Epidermal melanocyte (primary cell): ENCODE data around the gene KAT6B.

Experiments used
- DNase-seq: peaks from one replicate; pipeline ENCODE4 v3.0.0; 2011; ENCODE audit warnings: low spot score; ENCODE audit not compliant: insufficient read length

Gene KAT6B

GRCh38 chr10:74823791-74824183, 2.6 kb upstream of the KAT6B start:
- no peak for DNase-seq

DNA sequence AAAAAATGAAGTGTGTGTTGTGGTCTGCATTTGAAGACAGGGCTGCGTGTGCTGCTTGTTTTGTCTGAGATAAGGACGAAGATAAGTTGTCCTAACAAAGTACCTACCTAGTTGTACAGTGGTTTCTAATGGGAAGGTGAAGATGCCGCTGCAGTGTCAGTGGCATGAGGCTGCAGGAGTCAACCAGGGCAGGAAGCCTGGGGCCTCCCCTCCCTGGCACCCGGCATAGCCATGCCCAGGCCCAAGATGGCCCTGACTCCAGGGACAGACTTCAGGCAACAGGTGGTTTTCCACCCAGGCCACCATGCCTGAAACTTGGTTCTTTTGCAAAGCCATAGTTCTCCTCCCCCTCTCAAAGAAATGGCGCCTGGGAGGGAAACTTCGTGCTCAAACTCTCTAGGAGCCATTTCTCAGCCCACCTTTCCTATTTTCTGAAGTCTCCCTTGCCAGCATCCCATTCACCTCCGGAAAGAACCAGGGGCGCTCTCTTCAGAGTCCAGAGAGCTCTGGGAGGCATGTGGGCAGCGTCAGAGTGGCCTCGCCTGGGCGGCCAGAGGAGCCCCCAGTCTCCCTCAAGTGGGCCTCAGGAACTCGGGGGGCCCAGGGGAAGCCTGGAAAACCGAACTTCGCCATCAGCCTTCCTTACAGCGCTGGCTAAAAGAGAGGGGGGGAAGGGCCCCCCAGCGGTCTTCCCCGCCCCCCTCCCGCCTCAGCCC, 2.1 kb upstream of the KAT6B start:
- DNase-seq: no peak

- no peak for DNase-seq
Observed at GRCh38 chr10:74824900-74825370, 1.5 kb upstream of the KAT6B start.

DNA sequence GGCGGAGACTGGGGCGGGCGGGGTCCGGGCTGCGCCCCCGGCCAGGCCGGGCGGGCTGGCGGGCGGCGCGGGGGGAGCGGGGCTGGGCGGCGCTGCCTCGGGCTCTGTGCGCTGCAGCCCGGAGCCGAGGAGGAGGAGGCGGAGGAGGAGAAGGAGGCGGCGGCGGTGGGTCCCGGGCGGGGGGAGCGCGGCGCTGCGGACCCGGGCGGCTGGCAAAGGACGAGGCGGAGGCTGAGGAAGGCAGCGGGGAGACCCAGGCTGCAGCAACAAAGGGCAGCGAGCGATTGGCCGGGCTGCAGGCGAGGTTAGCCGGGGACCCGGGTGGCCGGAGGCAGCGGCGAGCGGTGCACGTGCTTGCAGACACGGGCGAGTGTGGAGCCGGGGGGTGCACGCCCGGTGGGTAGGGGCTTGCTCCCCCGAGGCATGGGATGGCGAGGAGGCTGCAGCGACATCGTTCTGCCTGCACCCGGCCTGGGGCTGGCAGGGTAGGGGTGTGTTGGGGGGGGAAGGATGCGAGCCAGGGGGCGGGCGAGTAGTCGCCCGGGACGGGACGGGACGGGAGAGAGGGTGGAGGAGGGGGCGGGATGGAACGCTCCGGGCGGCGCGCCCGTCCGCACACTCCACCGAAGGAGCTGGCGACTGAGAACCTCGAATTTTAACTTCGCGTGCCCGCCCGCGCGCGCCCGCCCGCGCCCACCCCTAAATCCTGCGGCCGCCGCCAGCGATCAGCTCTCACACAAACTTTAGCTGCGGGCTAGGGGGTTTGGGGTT, 844 bp upstream of the KAT6B start:
- no peak for DNase-seq

DNA sequence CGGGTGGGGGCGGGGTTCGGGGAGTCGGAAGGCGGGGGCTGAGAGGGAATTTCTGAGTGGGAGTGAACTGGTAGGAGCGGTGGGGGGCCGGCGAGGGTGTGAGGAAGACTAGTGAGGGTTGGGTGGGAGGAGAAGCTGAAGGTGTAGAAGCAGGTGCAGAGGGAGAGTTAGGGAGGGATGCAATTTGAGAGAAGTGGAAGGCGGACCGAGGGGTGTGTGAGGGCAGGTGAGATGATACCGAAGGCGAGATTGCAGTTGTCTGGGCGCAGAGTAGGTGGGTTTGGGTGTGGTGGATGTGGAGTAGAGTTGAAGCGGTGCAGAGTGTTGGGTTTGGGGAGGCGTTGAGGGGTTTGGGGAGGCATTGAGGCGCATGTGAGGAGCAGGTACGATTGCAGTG, 643 bp downstream of the KAT6B start:
- no peak for DNase-seq

GRCh38 chr10:74827694-74828093, 1.3 kb downstream of the KAT6B start:
- DNase-seq: no peak

DNA sequence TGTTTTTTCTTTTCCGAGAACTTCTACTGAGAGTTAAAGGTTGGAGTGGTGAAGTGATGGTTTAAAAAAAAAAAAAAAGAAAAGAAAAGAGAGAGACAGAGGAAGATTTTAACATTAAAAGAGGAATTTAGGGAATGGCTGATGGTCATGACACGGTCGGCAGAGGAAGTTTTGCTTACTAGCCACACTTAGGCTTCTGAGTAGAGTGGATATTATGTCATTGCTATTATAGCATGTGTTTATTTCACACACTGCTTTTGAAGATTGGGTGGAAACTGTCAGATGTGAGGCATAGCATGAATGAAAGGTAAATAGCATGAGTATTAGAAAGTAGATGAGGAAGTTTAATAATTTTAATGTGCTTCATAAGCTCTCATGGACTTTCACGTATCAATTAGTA, 2.5 kb downstream of the KAT6B start:
- DNase-seq: no peak

DNA sequence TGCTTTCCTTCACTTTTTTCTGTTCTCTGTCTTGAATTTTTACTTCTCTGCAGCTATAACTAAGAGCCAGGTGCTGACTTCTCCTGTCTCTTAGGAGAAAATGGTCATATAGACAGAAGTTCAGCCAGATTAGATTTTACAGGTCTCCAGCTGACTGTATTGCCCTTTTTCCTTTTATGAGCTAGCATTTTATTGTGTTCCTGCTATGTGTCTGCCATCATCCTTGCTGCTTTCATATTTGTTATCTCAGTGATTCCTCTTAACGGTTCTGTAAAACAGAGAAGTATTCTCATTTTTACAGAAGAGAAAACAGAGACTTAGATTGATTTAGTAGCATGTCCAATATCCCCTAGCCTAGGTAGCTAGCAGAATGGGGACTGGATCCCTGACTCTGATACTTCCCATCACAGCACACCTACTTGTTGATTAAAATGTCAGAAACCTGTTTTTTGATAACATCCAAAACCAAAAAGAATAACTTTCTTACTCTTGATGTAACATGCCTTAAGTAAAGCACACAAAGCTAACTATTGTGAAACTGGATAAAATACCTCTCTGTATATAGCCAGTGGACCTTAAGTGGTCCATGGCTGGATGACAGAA, 5.2 kb downstream of the KAT6B start:
- DNase-seq: no peak

- DNase-seq: no peak
Observed at GRCh38 chr10:74835963-74836362, 9.6 kb downstream of the KAT6B start.

GRCh38 chr10:74836877-74837276, 10.5 kb downstream of the KAT6B start:
- DNase-seq: no peak

DNA sequence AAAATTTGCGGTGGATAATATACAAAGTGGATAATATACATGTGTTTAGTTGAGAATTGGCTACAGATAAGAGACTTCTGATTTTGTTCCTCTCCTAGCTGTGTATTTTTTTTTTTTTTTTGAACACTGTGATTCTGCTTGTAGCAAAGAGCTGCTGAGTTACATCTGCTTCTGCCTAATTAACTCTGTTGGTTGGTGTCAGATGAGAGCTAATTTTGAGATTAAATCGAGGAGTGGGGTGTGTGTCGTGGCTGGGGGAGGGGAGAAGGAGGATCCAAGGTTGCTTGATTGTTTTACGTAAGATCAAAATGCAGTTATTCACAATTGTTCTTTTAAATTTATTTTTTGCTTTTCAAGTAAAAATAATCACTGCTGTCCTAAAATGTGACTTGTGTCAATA, 11.3 kb downstream of the KAT6B start:
- DNase-seq: no peak

DNA sequence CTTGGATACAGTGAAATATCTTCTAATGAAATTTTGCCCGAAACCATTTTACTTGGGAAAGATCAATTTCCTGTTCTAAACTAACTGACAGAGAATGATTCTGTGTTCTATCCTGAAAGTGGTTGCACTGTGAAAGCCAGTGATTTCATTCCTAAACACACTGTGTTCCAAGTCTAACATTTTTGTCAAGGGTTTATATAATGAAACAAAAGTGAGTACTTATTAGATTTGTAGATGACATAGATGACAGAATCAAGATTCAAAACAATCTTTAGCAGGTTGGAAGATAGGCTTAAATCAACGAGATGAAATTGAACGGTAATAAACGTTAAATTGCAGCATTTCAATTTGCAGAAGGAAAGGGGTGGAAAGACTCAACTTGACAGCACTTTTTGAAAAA, 13.3 kb downstream of the KAT6B start:
- DNase-seq: no peak

DNA sequence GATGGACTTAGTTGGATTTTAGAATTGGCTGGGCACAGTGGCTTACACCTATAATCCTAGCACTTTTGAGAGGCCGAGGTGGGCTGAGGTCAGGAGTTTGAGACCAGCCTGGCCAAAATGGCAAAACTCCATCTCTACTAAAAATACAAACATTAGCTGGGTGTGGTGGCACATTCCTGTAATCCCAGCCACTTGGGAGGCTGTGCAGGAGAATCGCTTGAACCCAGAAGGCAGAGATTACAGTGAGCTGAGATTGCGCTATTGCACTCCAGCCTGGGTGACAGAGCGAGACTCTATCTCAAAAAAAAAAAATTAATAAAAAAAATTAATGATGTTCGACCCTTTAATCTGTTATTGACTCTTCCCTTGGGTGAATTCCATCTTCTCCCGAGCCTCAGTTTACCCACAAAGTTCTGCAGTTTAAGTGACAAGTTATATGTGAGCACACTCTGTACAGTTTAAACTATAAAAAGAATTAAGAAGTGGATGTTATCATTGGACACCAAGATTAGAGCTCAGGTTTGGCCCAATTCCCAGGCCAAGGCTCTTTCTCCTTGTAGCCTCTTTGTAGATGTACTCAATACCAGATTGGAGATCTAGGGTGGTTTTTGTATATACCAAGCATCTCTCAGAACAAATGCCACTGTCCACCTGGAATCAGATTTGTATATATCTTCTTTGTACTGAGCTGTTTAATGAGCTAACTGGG, 15.0 kb downstream of the KAT6B start:
- no peak for DNase-seq

- no peak for DNase-seq
Observed at GRCh38 chr10:74842301-74842954, 16.0 kb downstream of the KAT6B start.

GRCh38 chr10:74846958-74847357, 20.6 kb downstream of the KAT6B start:
- no peak for DNase-seq

GRCh38 chr10:74851831-74852230, 25.4 kb downstream of the KAT6B start:
- no peak for DNase-seq

GRCh38 chr10:74852381-74852780, 26.0 kb downstream of the KAT6B start:
- no peak for DNase-seq

GRCh38 chr10:74854610-74855009, 28.2 kb downstream of the KAT6B start:
- no peak for DNase-seq

DNA sequence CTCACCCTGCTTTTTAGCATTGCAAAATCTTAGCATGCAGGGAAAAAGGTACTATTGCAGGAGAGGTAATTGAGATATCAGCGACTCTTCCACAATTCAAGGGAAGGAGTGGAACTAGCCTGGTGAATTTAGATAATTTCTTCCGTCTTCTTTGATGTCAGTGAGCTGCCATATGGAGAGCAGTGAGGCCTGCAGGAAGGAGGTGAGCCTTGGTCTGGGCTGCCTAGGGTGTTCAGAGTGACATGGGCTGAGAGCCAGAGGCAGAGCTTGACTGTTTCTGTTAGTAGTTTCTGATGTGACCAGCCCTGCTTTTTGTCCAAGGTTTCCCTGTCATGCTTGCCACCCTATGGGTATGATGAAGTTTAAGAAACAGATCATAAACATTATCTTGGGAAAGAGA, 28.6 kb downstream of the KAT6B start:
- DNase-seq: no peak

DNA sequence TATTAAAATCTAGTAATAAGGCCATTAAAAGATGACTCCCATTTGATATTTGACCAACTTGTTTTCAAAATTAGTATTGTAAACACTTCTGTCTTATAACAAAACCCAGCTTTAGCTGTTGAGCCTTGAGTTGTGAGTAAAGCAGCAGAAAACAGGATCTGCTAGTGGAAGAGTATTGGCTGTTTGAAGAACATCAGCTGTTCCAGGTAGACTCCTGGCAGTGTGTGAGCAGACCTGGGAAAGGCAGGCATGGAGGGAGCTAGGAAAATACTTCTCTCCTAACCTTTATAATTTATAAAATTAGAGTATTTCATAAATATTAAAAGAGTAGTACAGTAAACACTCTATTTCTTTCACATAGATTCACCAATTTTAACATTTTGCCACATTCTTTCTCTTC, 29.0 kb downstream of the KAT6B start:
- no peak for DNase-seq

GRCh38 chr10:74856940-74857339, 30.5 kb downstream of the KAT6B start:
- no peak for DNase-seq
